ENCODE measurements around the gene ZHX3. TPM values are rescaled to one million over a fixed set of nuclear protein-coding genes. Genes with fewer than 3 reads are reported as not detected.

Gene ZHX3
- total and polyA plus RNA-seq, 8 donors: 6.6 to 59.3 (median 18.7) TPM

DNA sequence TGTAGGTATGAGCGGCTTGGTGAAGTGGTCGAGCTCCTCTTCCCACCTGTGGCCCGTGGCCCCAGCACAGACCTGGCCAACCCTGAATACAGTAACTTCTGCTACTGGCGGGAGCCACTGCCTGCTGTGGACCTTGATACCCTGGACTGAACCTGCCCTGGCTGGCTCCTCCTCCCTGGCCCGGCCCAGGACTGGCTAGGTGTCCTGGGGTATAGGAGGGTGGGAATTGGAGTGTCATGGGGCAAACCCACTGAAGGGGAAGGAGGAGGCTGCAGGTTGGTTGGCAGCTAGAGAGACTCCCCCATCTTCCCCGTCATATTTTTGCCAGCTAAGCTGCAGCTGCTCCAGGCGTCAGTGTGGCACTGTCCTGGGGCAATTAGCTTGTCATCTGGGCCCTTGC lies 41.2 kb upstream of the ZHX3 start:
- H3K36me3 ChIP-seq: peaks cover 0 to 49% (median 46%) of the 10 kb centered on the region in 4 donors
- no peak overlapping the region for H3K27ac ChIP-seq
- no peak for TF ChIP-seq POLR2A (IDR thresholded peaks at IDR 0.05)
- no peak for TF ChIP-seq CTCF (IDR thresholded peaks at IDR 0.05)
- TF ChIP-seq EP300 (IDR thresholded peaks at IDR 0.05): no peak
- TF ChIP-seq POLR2AphosphoS5 (IDR thresholded peaks at IDR 0.05): no peak
- intact Hi-C loops (cut with DNase I; ENCODE audit: low total_unique reads): no loop called here
- H3K4me3 ChIP-seq: no peak overlapping the region
- no peaks in the 10 kb centered on the region for H3K4me1 ChIP-seq
- WGBS, 5 donors: 86 to 92% (median 91%) methylated on average over 7 of the region's 7 CpGs
- H3K9me3 ChIP-seq: no peaks in the 10 kb centered on the region
- no peak for DNase-seq
- H3K27me3 ChIP-seq: peaks cover 0 to 13% (median 0%) of the 10 kb centered on the region in 3 donors

GRCh38 chr20:41358230-41358629 lies 40.7 kb upstream of the ZHX3 start:
- Histone ChIP-seq H3K9me3 (no peaks in the 10 kb centered on the region), H3K36me3 (peaks cover 0 to 52% (median 47%) of the 10 kb centered on the region in 4 donors), H3K4me1 (no peaks in the 10 kb centered on the region), H3K27ac (no peak overlapping the region), H3K4me3 (no peak overlapping the region), H3K27me3 (peaks cover 0 to 8% (median 0%) of the 10 kb centered on the region in 3 donors)
- no peak for DNase-seq
- intact Hi-C loops (cut with DNase I; ENCODE audit: low total_unique reads): no loop called here
- TF ChIP-seq EP300 (IDR thresholded peaks at IDR 0.05) (no peak), POLR2A (IDR thresholded peaks at IDR 0.05) (no peak), POLR2AphosphoS5 (IDR thresholded peaks at IDR 0.05) (no peak), CTCF (IDR thresholded peaks at IDR 0.05) (no peak)
- 89 to 99% (median 93%) methylated on average over 8 to 9 of the region's 9 CpGs for WGBS, 5 donors

- Histone ChIP-seq H3K4me1 (no peaks in the 10 kb centered on the region), H3K36me3 (peaks cover 0 to 58% (median 53%) of the 10 kb centered on the region in 4 donors), H3K27ac (no peak overlapping the region), H3K27me3 (peaks cover 0 to 4% (median 0%) of the 10 kb centered on the region in 3 donors), H3K9me3 (no peaks in the 10 kb centered on the region), H3K4me3 (no peak overlapping the region)
- DNase-seq: no peak
- TF ChIP-seq POLR2A (IDR thresholded peaks at IDR 0.05) (no peak), CTCF (IDR thresholded peaks at IDR 0.05) (no peak), POLR2AphosphoS5 (IDR thresholded peaks at IDR 0.05) (no peak), EP300 (IDR thresholded peaks at IDR 0.05) (no peak)
- WGBS, 5 donors: 79 to 94% (median 91%) methylated on average over 7 to 11 of the region's 11 CpGs
- intact Hi-C loops (cut with DNase I; ENCODE audit: low total_unique reads): no loop called here
These were observed 40.1 kb upstream of the ZHX3 start for GRCh38 chr20:41357424-41358163.

GRCh38 chr20:41356951-41357350 lies 39.4 kb upstream of the ZHX3 start:
- 84 to 90% (median 88%) methylated on average over 10 to 13 of the region's 13 CpGs for WGBS, 5 donors
- Histone ChIP-seq H3K4me3 (no peak overlapping the region), H3K4me1 (no peaks in the 10 kb centered on the region), H3K27me3 (no peaks in the 10 kb centered on the region), H3K36me3 (peaks cover 0 to 65% (median 59%) of the 10 kb centered on the region in 4 donors), H3K9me3 (no peaks in the 10 kb centered on the region), H3K27ac (no peak overlapping the region)
- intact Hi-C loops (cut with DNase I; ENCODE audit: low total_unique reads): no loop called here
- TF ChIP-seq EP300 (IDR thresholded peaks at IDR 0.05) (no peak), CTCF (IDR thresholded peaks at IDR 0.05) (no peak), POLR2AphosphoS5 (IDR thresholded peaks at IDR 0.05) (no peak), POLR2A (IDR thresholded peaks at IDR 0.05) (no peak)
- DNase-seq: no peak

Measured in stomach (tissue), 9 donors.